GM10248 (cell line): Measurements from ENCODE around the gene IL1RAPL2.
"Not testable (repeated sequence)": the region's sequence is repeated elsewhere in the genome, so short reads cannot be mapped to it uniquely, and the experiment has no call there.

Experiments
- CTCF ChIA-PET: fragments of 300-600 bp; sonication (Branson Sonifier 250); formaldehyde crosslinking; extraction: SDS; loops from one replicate; lab custom pipeline; 2021; ENCODE audit warnings: antibody characterized with exemption; lab: Yijun Ruan, JAX
- POLR2A ChIA-PET: fragments of 350-650 bp; sonication (Branson Sonifier 250); formaldehyde crosslinking; extraction: SDS; loops from one replicate; lab custom pipeline; 2020; ENCODE audit warnings: antibody characterized with exemption; lab: Yijun Ruan, JAX
- DNase-seq: peaks from one replicate; pipeline ENCODE4 v3.0.0; 2012; ENCODE audit errors: extremely low spot score
- CTCF ChIP-seq: IDR thresholded peaks from 2 replicates; pipeline ENCODE4 v1.5.1; 2012; ENCODE audit warnings: mild to moderate bottlenecking, low read depth; ENCODE audit errors: extremely low read depth, missing control alignments, control extremely low read depth

Gene IL1RAPL2

GRCh38 chrX:105775679-105776078 lies 1209.7 kb downstream of the IL1RAPL2 start:
- POLR2A ChIA-PET: no interaction called here
- TF ChIP-seq CTCF: no peak
- CTCF ChIA-PET: no interaction called here

GRCh38 chrX:105781804-105782203 lies 1215.8 kb downstream of the IL1RAPL2 start:
- ChIA-PET POLR2A (no interaction called here), CTCF (no interaction called here)
- TF ChIP-seq CTCF: no peak
- no peak for DNase-seq

More at GRCh38 chrX:105775679-105776078, 1209.7 kb downstream of the IL1RAPL2 start:
- no peak for DNase-seq

- CTCF ChIA-PET, DNase-seq, POLR2A ChIA-PET: not testable (repeated sequence)
These were observed 1230.9 kb downstream of the IL1RAPL2 start for GRCh38 chrX:105796877-105797276.

GRCh38 chrX:105803891-105804290 lies 1237.9 kb downstream of the IL1RAPL2 start:
- no peak for DNase-seq
- TF ChIP-seq CTCF: no peak
- ChIA-PET POLR2A (no interaction called here), CTCF (no interaction called here)

- CTCF ChIA-PET, POLR2A ChIA-PET, DNase-seq: not testable (repeated sequence)
These were observed 1239.7 kb downstream of the IL1RAPL2 start for GRCh38 chrX:105805655-105806054.

- POLR2A ChIA-PET: no interaction called here
- no peak for DNase-seq
- no peak for TF ChIP-seq CTCF
- CTCF ChIA-PET: no interaction called here
These were observed 1250.5 kb downstream of the IL1RAPL2 start for GRCh38 chrX:105816517-105816916.
